Thymus (tissue), 14 donors: ENCODE results near the gene FBN3. TPM values are rescaled to one million over a fixed set of nuclear protein-coding genes. Genes with fewer than 3 reads are reported as not detected.

Source experiments
- DNase-seq, 9 donors: peaks; one replicate each; pipeline ENCODE4 v3.0.0-alpha.2; 2013; ENCODE audit warnings: low spot score in 9 of 9, low read depth in 6 of 9, missing footprints in 1 of 9
- H3K27ac ChIP-seq, 2 donors: one replicate each; pipeline ENCODE4 v1.5.1; 2013; ENCODE audit warnings: control low read depth in 1 of 2, low read depth in 1 of 2, low read length in 1 of 2, mild to moderate bottlenecking in 1 of 2, moderate library complexity in 1 of 2
- H3K27me3 ChIP-seq, 2 donors: one replicate each; pipeline ENCODE4 v1.5.1; 2013; ENCODE audit warnings: low read length in 1 of 2; ENCODE audit not compliant: control insufficient read depth in 2 of 2, insufficient read depth in 1 of 2
- H3K36me3 ChIP-seq, 2 donors: one replicate each; pipeline ENCODE4 v1.5.1; 2013; ENCODE audit warnings: low read length in 1 of 2, mild to moderate bottlenecking in 1 of 2, moderate library complexity in 1 of 2; ENCODE audit not compliant: control insufficient read depth in 2 of 2, insufficient read depth in 2 of 2
- H3K4me1 ChIP-seq, 2 donors: one replicate each; pipeline ENCODE4 v1.5.1; 2013; ENCODE audit warnings: low read length in 2 of 2; ENCODE audit not compliant: control insufficient read depth in 2 of 2, insufficient read depth in 2 of 2
- H3K4me3 ChIP-seq, 2 donors: one replicate each; pipeline ENCODE4 v1.5.1; 2013; ENCODE audit warnings: low read length in 2 of 2, control low read depth in 1 of 2, mild to moderate bottlenecking in 1 of 2
- H3K9me3 ChIP-seq, 2 donors: one replicate each; pipeline ENCODE4 v1.5.1; 2013; ENCODE audit warnings: low read length in 1 of 2, mild to moderate bottlenecking in 1 of 2; ENCODE audit not compliant: control insufficient read depth in 2 of 2, insufficient read depth in 1 of 2
- WGBS: extraction: QIAGEN DNeasy Blood & Tissue Kit; methylation state at CpG from one replicate; pipeline ENCODE4 v1.1.7; 2013; 5-methylcytosine and 5-hydroxymethylcytosine counted together
- long read RNA-seq, 10 donors: transcript quantifications; one replicate each; lab custom pipeline, GENCODE V29; 2026
- polyA plus RNA-seq: library from polyadenylated mRNA; stranded (reverse); fragments of 200-250 nt; gene quantifications from one replicate; pipeline ENCODE4 v1.2.3, GENCODE V29; 2013
- total RNA-seq: library from RNA; stranded (reverse); fragments of 120-200 nt; gene quantifications from one replicate; pipeline ENCODE4 v1.2.4, GENCODE V29; 2013
- donor health status: healthy.

The FBN3 gene
- total RNA-seq (0.61 TPM), polyA plus RNA-seq (0.16 TPM)
- long read RNA-seq, donor 1: 0 reads
- long read RNA-seq, donor 2, partial matches to known transcripts: 0 of 1 reads
- long read RNA-seq, donor 2, other reads (novel, unspliced or antisense): 0 of 1 reads
- long read RNA-seq, donor 3: 0 reads
- long read RNA-seq, donor 4: 0 reads
- long read RNA-seq, donor 5: 0 reads
- long read RNA-seq, donor 6: 0 reads
- long read RNA-seq, donor 7, partial matches to known transcripts: 5 of 5 reads
- long read RNA-seq, donor 7, other reads (novel, unspliced or antisense): 0 of 5 reads
- long read RNA-seq, donor 8: 0 reads
- long read RNA-seq, donor 9, partial matches to known transcripts: 7 of 7 reads
- long read RNA-seq, donor 9, other reads (novel, unspliced or antisense): 0 of 7 reads
- long read RNA-seq, donor 10: 0 reads

DNA sequence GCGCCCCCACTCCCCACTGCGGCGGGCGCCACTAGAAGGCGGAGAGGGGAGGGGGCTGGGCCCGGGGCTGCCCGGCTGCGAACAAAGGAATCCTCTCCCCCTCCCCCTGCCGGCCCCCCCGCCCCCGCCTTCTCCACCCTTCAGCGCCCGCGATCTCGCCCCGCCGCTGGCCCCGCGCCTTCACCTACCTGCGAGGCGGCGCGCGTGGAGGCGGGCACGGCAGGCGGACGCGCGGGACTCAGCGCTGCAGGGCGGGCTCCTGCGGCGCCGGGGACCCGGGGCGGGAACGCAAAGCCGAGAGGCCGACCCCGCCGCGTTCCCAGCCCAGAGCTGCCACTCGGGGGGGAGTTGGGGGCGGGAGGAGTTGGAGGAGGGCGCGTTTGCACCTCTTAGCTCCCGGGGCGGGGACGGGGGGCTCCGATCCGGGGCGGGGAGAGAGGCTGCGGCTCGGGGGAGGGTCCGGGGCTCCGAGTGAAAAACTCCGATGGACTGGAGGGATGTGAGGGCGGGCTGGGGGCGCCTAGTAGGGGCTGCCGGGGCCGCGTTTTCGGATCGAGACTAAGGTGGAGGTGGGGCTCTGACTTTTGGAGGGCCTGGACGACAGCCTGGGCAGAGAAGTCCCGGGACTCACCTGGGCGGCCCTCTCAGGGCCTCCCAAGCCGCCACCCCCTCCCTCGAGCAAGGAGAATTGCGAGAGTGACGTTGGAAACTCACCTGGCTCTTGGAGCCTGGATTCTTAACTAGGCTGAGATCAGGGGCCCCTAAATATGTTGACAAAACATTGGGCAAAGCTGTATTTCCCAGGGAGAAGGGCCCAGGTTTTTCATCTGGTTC lies at the start of gene FBN3:
FBN3 (minus strand) TSS at position 332 of the 834 bp plus-strand sequence. CDS start 2,112 bp downstream, outside the sequence.
- no peak for DNase-seq
- Histone ChIP-seq H3K4me1 (peaks cover 0 to 4% of the 10 kb centered on the region in 2 donors), H3K27me3 (peaks cover 41 to 76% of the 10 kb centered on the region in 2 donors), H3K36me3 (no peaks in the 10 kb centered on the region), H3K9me3 (no peaks in the 10 kb centered on the region), H3K4me3 (peak within 1 kb of the TSS in 1 of 2 donors; percentile 29), H3K27ac (no peak within 1 kb of the TSS)
- WGBS: 3% methylated on average over 68 of the region's 72 CpGs

DNA sequence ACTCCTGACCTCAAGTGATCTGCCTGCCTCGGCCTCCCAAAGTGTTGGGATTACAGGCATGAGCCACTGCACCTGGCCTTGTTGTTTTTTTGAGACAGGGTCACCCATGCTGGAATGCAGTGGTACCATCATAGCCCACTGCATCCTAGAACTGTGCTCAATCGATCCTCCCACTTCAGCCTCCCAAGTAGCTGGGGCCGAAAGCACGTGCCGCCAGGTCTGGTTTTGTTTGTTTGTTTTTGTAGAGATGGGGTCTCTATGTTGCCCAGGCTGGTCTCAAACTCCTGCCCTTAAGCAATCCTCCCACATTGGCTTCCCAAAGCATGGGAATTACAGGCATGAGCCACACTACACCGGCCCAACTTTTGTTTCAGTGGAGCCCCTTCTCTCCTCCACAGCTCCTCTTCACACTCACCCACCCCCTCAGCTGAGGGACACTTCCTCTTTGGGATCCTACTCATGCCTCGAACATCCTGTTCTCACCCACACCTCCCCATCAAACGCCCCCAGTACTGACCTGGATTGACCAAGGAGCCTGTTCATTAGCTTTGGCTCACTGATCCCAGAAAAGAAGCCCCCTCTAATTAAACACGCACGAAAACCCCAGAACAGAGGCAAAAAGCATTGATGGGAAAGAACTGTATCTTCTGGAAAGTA lies 47.0 kb upstream of the FBN3 start:
- 69% methylated on average over 10 of the region's 10 CpGs for WGBS
- no peaks in the 10 kb centered on the region for H3K9me3 ChIP-seq
- H3K4me1 ChIP-seq: peaks cover 25 to 44% of the 10 kb centered on the region in 2 donors
- no peak overlapping the region for H3K4me3 ChIP-seq
- peak overlapping the region; percentile 49 to 62 for H3K27ac ChIP-seq
- no peaks in the 10 kb centered on the region for H3K27me3 ChIP-seq
- H3K36me3 ChIP-seq: no peaks in the 10 kb centered on the region
- peak in 1 of 9 donors; percentile 35 for DNase-seq

DNA sequence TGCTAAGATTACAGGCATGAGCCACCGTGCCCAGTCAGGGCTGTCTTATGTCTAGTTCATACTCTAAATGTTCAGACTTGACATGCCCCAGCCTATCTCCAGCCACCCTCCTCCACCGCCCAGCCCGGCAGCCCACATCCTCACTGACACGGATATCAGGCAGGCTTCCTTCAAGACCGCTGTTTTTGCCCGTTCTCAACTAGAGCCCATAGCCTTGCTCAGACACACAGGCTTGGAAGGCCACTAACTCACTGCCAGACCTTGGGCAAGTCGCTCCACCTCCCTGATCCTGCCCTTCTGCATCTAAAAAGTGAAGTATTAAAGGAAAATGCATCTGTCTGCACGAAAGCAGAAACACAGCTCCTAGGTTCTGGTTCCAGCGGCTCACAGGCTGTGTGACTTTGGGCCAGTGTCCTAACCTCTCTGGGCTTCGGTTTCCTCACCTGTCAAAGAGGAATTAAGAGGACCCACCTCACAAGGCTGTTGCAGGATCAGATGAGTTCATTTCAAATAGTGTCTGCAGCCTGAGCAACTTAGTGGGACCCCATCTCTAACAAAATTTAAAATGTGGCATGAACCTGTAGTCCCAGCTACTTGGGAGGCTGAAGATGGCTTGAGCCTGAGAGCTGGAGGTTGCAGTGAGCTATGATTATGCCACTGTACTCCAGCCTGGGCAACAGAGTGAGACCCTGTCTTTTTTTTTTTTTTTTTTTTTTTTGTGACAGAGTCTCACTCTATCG lies 45.3 kb upstream of the FBN3 start:
- Histone ChIP-seq H3K4me1 (peaks cover 25 to 44% of the 10 kb centered on the region in 2 donors), H3K4me3 (peak overlapping the region; percentile 14 to 20), H3K9me3 (no peaks in the 10 kb centered on the region), H3K36me3 (no peaks in the 10 kb centered on the region), H3K27me3 (no peaks in the 10 kb centered on the region), H3K27ac (peak overlapping the region; percentile 93 to 98)
- 26% methylated on average over 11 of the region's 11 CpGs for WGBS
- DNase-seq: peak in 8 of 9 donors; percentile 26 to 70 (median 39)

DNA sequence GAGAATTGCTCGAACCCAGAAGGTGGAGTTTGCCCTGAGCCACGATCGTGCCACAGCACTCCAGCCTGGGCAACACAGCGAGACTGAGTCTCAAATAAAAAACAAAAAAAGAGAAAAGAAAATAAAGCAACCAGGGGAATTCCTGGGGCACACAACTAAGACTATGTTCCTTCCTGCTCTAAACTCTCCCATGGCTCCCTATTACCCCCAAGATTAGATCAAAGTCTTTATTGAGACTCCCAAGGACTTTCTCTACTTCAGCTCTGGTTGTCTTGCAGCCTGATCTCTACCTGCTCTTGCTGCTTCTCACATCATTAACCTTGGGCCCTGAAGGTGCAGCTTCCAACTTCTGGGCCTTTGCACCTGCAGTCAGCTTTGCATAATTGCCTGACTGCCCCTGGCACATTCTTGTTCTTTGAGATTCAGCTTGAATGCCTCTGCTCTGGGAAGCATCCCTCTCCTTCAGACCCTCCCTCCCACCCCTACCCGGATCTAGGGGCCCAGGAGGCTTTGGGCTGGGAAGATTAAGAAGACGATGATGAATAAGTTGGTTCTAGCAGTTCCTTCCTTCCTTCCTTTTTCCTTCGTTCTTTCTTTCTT lies 42.9 kb upstream of the FBN3 start:
- H3K27ac ChIP-seq: peak overlapping the region in 1 of 2 donors; percentile 43
- no peak overlapping the region for H3K4me3 ChIP-seq
- peaks cover 25 to 44% of the 10 kb centered on the region in 2 donors for H3K4me1 ChIP-seq
- no peaks in the 10 kb centered on the region for H3K9me3 ChIP-seq
- H3K36me3 ChIP-seq: no peaks in the 10 kb centered on the region
- DNase-seq: no peak
- H3K27me3 ChIP-seq: no peaks in the 10 kb centered on the region
- WGBS: 78% methylated on average over 7 of the region's 7 CpGs

DNA sequence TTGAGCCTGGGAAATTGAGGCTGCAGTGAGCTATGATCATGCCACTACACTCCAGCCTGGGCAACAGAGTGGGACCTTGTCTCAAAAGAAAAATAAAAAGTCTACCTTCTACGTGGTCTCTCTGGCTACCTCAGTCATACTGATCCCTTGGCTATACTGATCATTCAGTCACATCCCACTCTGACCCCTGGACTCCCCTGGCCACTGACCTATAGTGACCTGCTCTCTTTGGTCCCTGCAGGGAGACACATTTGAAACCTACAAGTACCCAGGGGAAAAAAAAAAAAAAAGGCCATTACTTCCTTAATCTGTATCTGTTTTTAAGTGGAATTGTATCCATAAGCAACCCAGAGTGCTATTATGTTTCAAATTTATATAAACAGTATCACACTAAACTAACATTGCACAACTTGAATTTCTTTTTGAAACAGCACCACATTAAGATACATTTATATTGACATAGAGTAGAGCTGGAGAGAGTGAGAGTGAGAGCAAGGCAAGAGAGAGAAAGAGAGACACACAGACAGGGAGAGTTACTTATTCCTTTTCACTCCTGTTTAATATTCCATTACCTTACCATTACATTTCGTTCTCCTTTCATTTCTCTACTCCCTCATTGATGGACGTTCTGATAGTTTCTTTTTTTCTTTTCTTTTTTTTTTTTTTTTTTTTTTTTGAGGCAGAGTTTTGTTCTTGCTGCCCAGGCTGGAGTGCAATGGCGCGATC lies 36.1 kb upstream of the FBN3 start:
- 96% methylated on average over 5 of the region's 5 CpGs for WGBS
- no peak for DNase-seq
- no peak overlapping the region for H3K4me3 ChIP-seq
- no peaks in the 10 kb centered on the region for H3K9me3 ChIP-seq
- no peaks in the 10 kb centered on the region for H3K27me3 ChIP-seq
- H3K36me3 ChIP-seq: no peaks in the 10 kb centered on the region
- no peak overlapping the region for H3K27ac ChIP-seq
- H3K4me1 ChIP-seq: no peaks in the 10 kb centered on the region

DNA sequence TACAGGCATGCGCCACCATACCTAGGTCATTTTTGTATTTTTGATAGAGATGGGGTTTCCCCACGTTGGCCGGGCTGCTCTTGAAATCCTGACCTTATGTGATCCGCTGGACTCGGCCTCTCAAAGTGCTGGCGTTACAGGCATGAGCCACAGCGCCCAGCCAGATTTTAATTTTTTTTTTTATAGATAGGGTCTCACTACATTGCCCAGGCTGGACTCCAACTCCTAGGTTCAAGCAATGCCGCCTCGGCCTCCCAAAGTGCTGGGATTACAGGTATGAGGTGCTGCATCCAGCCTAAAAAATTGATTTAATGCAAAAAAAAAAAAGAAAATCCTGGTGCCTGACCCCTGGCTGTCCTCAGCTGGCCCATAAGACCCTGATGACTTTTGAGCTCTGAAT lies 34.9 kb upstream of the FBN3 start:
- H3K9me3 ChIP-seq: no peaks in the 10 kb centered on the region
- WGBS: 99% methylated on average over 9 of the region's 9 CpGs
- H3K27me3 ChIP-seq: no peaks in the 10 kb centered on the region
- no peaks in the 10 kb centered on the region for H3K36me3 ChIP-seq
- no peak overlapping the region for H3K27ac ChIP-seq
- DNase-seq: no peak
- no peak overlapping the region for H3K4me3 ChIP-seq
- no peaks in the 10 kb centered on the region for H3K4me1 ChIP-seq

DNA sequence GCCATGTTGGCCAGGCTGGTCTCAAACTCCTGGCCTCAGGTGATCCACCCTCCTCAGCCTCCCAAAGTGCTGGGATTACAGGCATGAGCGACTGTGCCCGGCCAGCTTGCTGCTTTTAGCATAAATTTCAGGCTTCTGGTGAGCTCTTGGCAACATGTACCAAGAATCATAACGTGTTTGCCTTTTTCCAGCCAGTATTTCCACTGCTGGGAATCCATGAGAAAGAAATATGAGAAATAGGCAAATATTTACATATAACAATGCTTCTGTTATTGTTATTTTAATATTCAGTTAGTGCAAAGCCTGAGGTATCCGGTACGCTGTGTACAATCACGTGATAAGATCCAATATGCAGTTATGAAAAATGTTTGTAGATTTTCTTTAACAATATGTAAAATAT lies 30.6 kb upstream of the FBN3 start:
- no peak for DNase-seq
- Histone ChIP-seq H3K27me3 (no peaks in the 10 kb centered on the region), H3K4me1 (no peaks in the 10 kb centered on the region), H3K9me3 (no peaks in the 10 kb centered on the region), H3K36me3 (no peaks in the 10 kb centered on the region), H3K27ac (no peak overlapping the region), H3K4me3 (no peak overlapping the region)
- 94% methylated on average over 6 of the region's 6 CpGs for WGBS

DNA sequence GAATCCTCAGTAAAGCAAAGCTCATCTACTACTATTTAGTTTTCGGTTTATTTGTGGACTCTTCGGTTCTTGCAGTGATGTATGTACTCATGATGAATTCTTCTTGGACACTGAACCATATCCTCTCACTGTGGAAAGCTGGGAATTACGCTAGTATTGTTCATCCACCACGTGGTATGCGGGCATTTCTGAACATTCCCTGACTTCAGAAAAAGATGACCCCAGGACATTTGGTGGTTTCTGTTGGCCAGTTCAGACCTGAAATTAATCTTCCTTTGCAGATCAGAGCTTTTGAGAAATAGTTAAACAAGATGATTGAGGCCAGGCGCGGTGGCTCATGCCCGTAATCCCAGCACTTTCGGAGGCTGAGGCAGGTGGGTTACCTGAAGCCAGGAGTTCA lies 25.3 kb upstream of the FBN3 start:
- no peak for DNase-seq
- Histone ChIP-seq H3K4me3 (no peak overlapping the region), H3K9me3 (no peaks in the 10 kb centered on the region), H3K27ac (no peak overlapping the region), H3K36me3 (no peaks in the 10 kb centered on the region), H3K4me1 (no peaks in the 10 kb centered on the region), H3K27me3 (no peaks in the 10 kb centered on the region)
- 96% methylated on average over 9 of the region's 9 CpGs for WGBS
